GM12878 (cell line): ENCODE data around the gene RERE. TPM values are rescaled to one million over a fixed set of nuclear protein-coding genes. Genes with fewer than 3 reads are reported as not detected.

ENCODE experiments used
- ATAC-seq: fragments of 200-7000 bp; cut with Tn5 transposase; 3 replicates; pipeline ENCODE4 v1.9.1; 2020; ENCODE audit warnings: mild to moderate bottlenecking, moderate library complexity
- BruUV-seq: library from RNA; stranded (reverse); fragments of 400-500 nt; replicated peaks from 2 replicates; lab custom pipeline; 2021; lab: Mats Ljungman, UMichigan
- CTCF ChIA-PET: fragments of 300-600 bp; sonication (Branson Sonifier 250); formaldehyde crosslinking; extraction: SDS; loops from one replicate; lab custom pipeline; 2021; ENCODE audit warnings: inconsistent platforms; lab: Yijun Ruan, JAX
- POLR2A ChIA-PET: fragments of 350-600 bp; formaldehyde crosslinking; extraction: SDS; loops from one replicate; lab custom pipeline; 2021; ENCODE audit warnings: inconsistent platforms; lab: Charles Lee
- RAD21 ChIA-PET: fragments of 300-600 bp; sonication (Branson Sonifier 250); formaldehyde crosslinking; loops from one replicate; lab custom pipeline; 2023; ENCODE audit warnings: antibody characterized with exemption; ENCODE audit not compliant: unreplicated experiment; lab: Charles Lee
- SMC1A ChIA-PET: fragments of 300-600 bp; sonication (Branson Sonifier 250); formaldehyde crosslinking; loops from one replicate; lab custom pipeline; 2023; ENCODE audit not compliant: unreplicated experiment, uncharacterized antibody; lab: Charles Lee
- DNase-seq: peaks from one replicate; pipeline ENCODE4 v3.0.0-alpha.2; 2011; ENCODE audit warnings: low read depth, low spot score
- FAIRE-seq: peaks from 3 replicates; lab custom pipeline; 2011; peaks lifted over from hg19 to GRCh38; lab: Jason Lieb, UNC
- H2AFZ ChIP-seq: 2 replicates; pipeline ENCODE4 v1.6.0; 2011; ENCODE audit warnings: low read depth, low read length, control low read depth; ENCODE audit not compliant: control insufficient read depth
- H3K27ac ChIP-seq: 2 replicates; pipeline ENCODE4 v1.5.1; 2011; ENCODE audit warnings: control low read depth; ENCODE audit not compliant: control insufficient read depth, insufficient read depth
- H3K27me3 ChIP-seq, 2 experiments: replicated peaks in 1 of 2; 2 replicates each; pipeline versions ENCODE4 v1.6.0 to v1.6.1; 2011; ENCODE audit warnings: low read length in 1 of 2; ENCODE audit not compliant: control insufficient read depth in 2 of 2, insufficient read depth in 2 of 2
- H3K36me3 ChIP-seq, 2 experiments: 2 replicates each; pipeline ENCODE4 v1.5.1; 2011; ENCODE audit warnings: low read length in 1 of 2; ENCODE audit not compliant: control insufficient read depth in 2 of 2, insufficient read depth in 2 of 2
- H3K4me1 ChIP-seq: 2 replicates; pipeline ENCODE4 v1.6.1; 2011; ENCODE audit warnings: mild to moderate bottlenecking, low read length, moderate library complexity, mixed read lengths; ENCODE audit not compliant: control insufficient read depth, insufficient read depth
- H3K4me2 ChIP-seq: 2 replicates; pipeline ENCODE4 v1.6.0; 2011; ENCODE audit warnings: control low read depth; ENCODE audit not compliant: control insufficient read depth, insufficient read depth
- H3K4me3 ChIP-seq: fragments of 200-600 bp; sonication (generic); 2 replicates; pipeline ENCODE4 v1.5.1; 2016
- H3K79me2 ChIP-seq: 2 replicates; pipeline ENCODE4 v1.6.0; 2011; ENCODE audit warnings: low read length; ENCODE audit not compliant: control insufficient read depth, insufficient read depth
- H3K9ac ChIP-seq: 2 replicates; pipeline ENCODE4 v1.8.0; 2011; ENCODE audit warnings: low read length, control low read depth, mixed read lengths; ENCODE audit not compliant: control insufficient read depth, insufficient read depth
- H3K9me3 ChIP-seq: replicated peaks from 3 replicates; pipeline ENCODE4 v1.5.1; 2011; ENCODE audit warnings: mild to moderate bottlenecking, low read length; ENCODE audit not compliant: control insufficient read depth, insufficient read depth
- H4K20me1 ChIP-seq: 2 replicates; pipeline ENCODE4 v1.6.0; 2011; ENCODE audit not compliant: control insufficient read depth, insufficient read depth
- BACH1 ChIP-seq: fragments of 450-650 bp; IDR thresholded peaks from 2 replicates; pipeline ENCODE4 v1.6.1; 2017; ENCODE audit warnings: mild to moderate bottlenecking, borderline replicate concordance
- BCL11A ChIP-seq: IDR thresholded peaks from 2 replicates; pipeline ENCODE4 v1.6.1; 2011; ENCODE audit warnings: low read depth, low read length
- BRCA1 ChIP-seq: IDR thresholded peaks from 2 replicates; pipeline ENCODE4 v1.6.1; 2011; ENCODE audit warnings: low read depth, low read length, improper control_type of control experiment
- CHD1 ChIP-seq: IDR thresholded peaks from 2 replicates; pipeline ENCODE4 v1.6.1; 2012; ENCODE audit warnings: low read depth, low read length, improper control_type of control experiment
- DPF2 ChIP-seq: fragments of 450-650 bp; IDR thresholded peaks from 2 replicates; pipeline ENCODE4 v1.6.1; 2017; ENCODE audit warnings: mild to moderate bottlenecking
- GATAD2B ChIP-seq: fragments of 450-650 bp; conservative IDR thresholded peaks from 2 replicates; pipeline ENCODE4 v1.6.1; 2017; ENCODE audit warnings: low read depth, mild to moderate bottlenecking, moderate library complexity
- LARP7 ChIP-seq: fragments of 450-650 bp; IDR thresholded peaks from 2 replicates; pipeline ENCODE4 v1.6.1; 2017; ENCODE audit warnings: mild to moderate bottlenecking
- NBN ChIP-seq: fragments of 450-650 bp; IDR thresholded peaks from 2 replicates; pipeline ENCODE4 v1.6.1; 2016
- RELA ChIP-seq: fragments of 450-650 bp; IDR thresholded peaks from 2 replicates; pipeline ENCODE4 v1.8.0; 2014; ENCODE audit warnings: borderline replicate concordance; ENCODE audit not compliant: partially characterized antibody
- SUZ12 ChIP-seq: fragments of 200-600 bp; sonication (generic); IDR thresholded peaks from one replicate; pipeline ENCODE4 v1.6.1; 2018; ENCODE audit warnings: antibody characterized with exemption, mild to moderate bottlenecking; ENCODE audit not compliant: unreplicated experiment
- TCF7 ChIP-seq: IDR thresholded peaks from 2 replicates; pipeline ENCODE4 v1.6.1; 2014; ENCODE audit warnings: antibody characterized with exemption, borderline replicate concordance
- ZNF24 ChIP-seq: fragments of 450-650 bp; IDR thresholded peaks from 2 replicates; pipeline ENCODE4 v1.6.1; 2017; ENCODE audit warnings: antibody characterized with exemption, mild to moderate bottlenecking
- ZNF687 ChIP-seq: fragments of 450-650 bp; IDR thresholded peaks from 2 replicates; pipeline ENCODE4 v1.6.1; 2017; ENCODE audit warnings: mild to moderate bottlenecking, moderate library complexity
- WGBS: methylation state at CpG from one replicate; pipeline ENCODE4 v1.1.6; 2016; ENCODE audit warnings: low lambda C conversion rate; ENCODE audit not compliant: insufficient replicate concordance, insufficient coverage; ENCODE audit errors: missing lambda C conversion rate; 5-methylcytosine and 5-hydroxymethylcytosine counted together
- in situ Hi-C: fragments of 300-500 bp; cut with MboI; formaldehyde crosslinking; loops from 9 replicates; pipeline ENCODE4 v1.14.3; 2018; ENCODE audit warnings: mixed read lengths
- intact Hi-C: fragments of 100-400 bp; cut with micrococcal nuclease; formaldehyde crosslinking; loops from one replicate; pipeline ENCODE4 v1.14.2; 2022; ENCODE audit not compliant: unreplicated experiment
- polyA plus RNA-seq, 11 experiments: library from polyadenylated mRNA; depleted of rRNA in 4 of 11; unstranded in 6 of 11; stranded (reverse) in 5 of 11; fragments of >200 nt; fragmentation: Nextera tagmentation in 4 of 11; fragmentation: Illumina TruSeq in 1 of 11; extraction: Ambion mirVana in 4 of 11; extraction: Trizol in 1 of 11; gene quantifications; 1 replicate in 1 of 11; 2 replicates in 10 of 11; pipeline versions ENCODE4 v1.2.1 to v1.2.3, GENCODE V29; 2011 to 2016; ENCODE audit warnings: inconsistent platforms in 2 of 11, missing spikeins in 2 of 11, low read depth in 1 of 11
- total RNA-seq, 4 experiments: library from RNA; depleted of rRNA in 3 of 4; stranded (reverse); fragments of >200 nt in 3 of 4; fragmentation: Illumina TruSeq in 1 of 4; extraction: Trizol in 1 of 4; gene quantifications; 2 replicates each; pipeline versions ENCODE4 v1.2.1 to v1.2.3, GENCODE V29; 2013 to 2021
- TF ChIP-seq, protein P1 (sequence below): IDR thresholded peaks from 2 replicates; pipeline ENCODE4 v1.6.1; 2012; ENCODE audit warnings: improper control_type of control experiment, low read depth, low read length; ENCODE audit not compliant: insufficient replicate concordance

Gene RERE
- total and polyA plus RNA-seq, 10 of the 15 experiments (the other 5 are each of a cell fraction or from before 2014, with no cell fraction given): 5.2 to 60.5 (median 20.2) TPM

DNA sequence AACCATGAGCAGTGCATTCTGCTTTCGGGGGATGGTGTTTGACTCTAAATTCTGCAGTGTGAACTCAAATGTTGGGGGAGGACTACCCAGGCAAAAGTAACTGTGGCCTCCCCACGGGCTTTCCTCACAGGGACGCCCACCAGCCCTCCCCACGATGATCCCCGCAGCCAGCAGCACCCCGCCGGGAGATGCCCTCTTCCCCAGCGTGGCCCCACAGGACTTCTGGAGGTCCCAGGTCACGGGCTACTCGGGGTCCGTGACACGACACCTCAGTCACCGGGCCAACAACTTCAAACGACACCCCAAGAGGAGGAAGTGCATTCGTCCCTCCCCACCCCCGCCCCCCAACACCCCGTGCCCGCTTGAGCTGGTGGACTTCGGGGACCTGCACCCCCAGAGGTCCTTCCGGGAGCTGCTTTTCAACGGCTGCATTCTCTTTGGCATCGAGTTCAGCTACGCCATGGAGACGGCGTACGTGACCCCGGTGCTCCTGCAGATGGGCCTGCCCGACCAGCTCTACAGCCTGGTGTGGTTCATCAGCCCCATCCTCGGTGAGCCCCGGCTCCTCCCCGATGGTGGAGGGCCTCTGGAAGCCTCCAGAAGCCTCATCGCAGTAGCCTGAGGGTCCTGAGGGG is 493.1 kb downstream of the RERE start:
- Histone ChIP-seq H4K20me1 (no peaks in the 10 kb centered on the region), H3K4me2 (no peak overlapping the region), H2AFZ (no peak overlapping the region), H3K4me3 (no peak overlapping the region), H3K27ac (no peak overlapping the region), H3K36me3 (no peaks in the 10 kb centered on the region), H3K4me1 (no peaks in the 10 kb centered on the region), H3K27me3 (no peaks in the 10 kb centered on the region; a peak in 1 of 4 replicates), H3K79me2 (no peaks in the 10 kb centered on the region)
- no peak for FAIRE-seq
- in situ Hi-C loops: no loop called here
- no peak for ATAC-seq
- ChIA-PET CTCF (no interaction called here), SMC1A (no interaction called here), POLR2A (no interaction called here), RAD21 (no interaction called here)
- no peak for DNase-seq
- 66% methylated on average over 32 of the region's 32 CpGs for WGBS
- TF ChIP-seq ZNF687 (no peak), CHD1 (no peak), SUZ12 (no peak), TCF7 (no peak), BRCA1 (no peak), DPF2 (no peak), BCL11A (no peak), RELA (no peak), GATAD2B (no peak), ZNF24 (no peak), LARP7 (no peak), BACH1 (no peak), NBN (no peak)
- TF ChIP-seq, protein P1, sequence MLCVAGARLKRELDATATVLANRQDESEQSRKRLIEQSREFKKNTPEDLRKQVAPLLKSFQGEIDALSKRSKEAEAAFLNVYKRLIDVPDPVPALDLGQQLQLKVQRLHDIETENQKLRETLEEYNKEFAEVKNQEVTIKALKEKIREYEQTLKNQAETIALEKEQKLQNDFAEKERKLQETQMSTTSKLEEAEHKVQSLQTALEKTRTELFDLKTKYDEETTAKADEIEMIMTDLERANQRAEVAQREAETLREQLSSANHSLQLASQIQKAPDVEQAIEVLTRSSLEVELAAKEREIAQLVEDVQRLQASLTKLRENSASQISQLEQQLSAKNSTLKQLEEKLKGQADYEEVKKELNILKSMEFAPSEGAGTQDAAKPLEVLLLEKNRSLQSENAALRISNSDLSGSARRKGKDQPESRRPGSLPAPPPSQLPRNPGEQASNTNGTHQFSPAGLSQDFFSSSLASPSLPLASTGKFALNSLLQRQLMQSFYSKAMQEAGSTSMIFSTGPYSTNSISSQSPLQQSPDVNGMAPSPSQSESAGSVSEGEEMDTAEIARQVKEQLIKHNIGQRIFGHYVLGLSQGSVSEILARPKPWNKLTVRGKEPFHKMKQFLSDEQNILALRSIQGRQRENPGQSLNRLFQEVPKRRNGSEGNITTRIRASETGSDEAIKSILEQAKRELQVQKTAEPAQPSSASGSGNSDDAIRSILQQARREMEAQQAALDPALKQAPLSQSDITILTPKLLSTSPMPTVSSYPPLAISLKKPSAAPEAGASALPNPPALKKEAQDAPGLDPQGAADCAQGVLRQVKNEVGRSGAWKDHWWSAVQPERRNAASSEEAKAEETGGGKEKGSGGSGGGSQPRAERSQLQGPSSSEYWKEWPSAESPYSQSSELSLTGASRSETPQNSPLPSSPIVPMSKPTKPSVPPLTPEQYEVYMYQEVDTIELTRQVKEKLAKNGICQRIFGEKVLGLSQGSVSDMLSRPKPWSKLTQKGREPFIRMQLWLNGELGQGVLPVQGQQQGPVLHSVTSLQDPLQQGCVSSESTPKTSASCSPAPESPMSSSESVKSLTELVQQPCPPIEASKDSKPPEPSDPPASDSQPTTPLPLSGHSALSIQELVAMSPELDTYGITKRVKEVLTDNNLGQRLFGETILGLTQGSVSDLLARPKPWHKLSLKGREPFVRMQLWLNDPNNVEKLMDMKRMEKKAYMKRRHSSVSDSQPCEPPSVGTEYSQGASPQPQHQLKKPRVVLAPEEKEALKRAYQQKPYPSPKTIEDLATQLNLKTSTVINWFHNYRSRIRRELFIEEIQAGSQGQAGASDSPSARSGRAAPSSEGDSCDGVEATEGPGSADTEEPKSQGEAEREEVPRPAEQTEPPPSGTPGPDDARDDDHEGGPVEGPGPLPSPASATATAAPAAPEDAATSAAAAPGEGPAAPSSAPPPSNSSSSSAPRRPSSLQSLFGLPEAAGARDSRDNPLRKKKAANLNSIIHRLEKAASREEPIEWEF: no peak
- TF ChIP-seq, all 136 proteins: peak for 0
- H3K9me3 ChIP-seq: no peaks in the 10 kb centered on the region
- no peak overlapping the region for H3K9ac ChIP-seq
- no TSS peak for BruUV-seq
- intact Hi-C loops: no loop called here
